Esophagus muscularis mucosa (tissue), 4 donors: ENCODE data around the gene RXRA. TPM values are rescaled to one million over a fixed set of nuclear protein-coding genes. Genes with fewer than 3 reads are reported as not detected.

Experiments
- DNase-seq: peaks from one replicate; pipeline ENCODE4 v3.0.0-alpha.2; 2017; ENCODE audit errors: extremely low spot score
- H3K27ac ChIP-seq, 4 donors: fragments of 200-600 bp; sonication (generic); replicated peaks in 1 of 4; 1 replicate in 3 of 4; 2 replicates in 1 of 4; pipeline ENCODE4 v1.5.1; 2016 to 2019; ENCODE audit warnings: mild to moderate bottlenecking in 1 of 4
- H3K27me3 ChIP-seq, 4 donors: fragments of 200-600 bp; sonication (generic); one replicate each; pipeline versions ENCODE4 v1.5.1 to v1.6.0; 2016 to 2019
- H3K36me3 ChIP-seq, 4 donors: fragments of 200-600 bp; sonication (generic); one replicate each; pipeline ENCODE4 v1.5.1; 2016 to 2019
- H3K4me1 ChIP-seq, 4 donors: fragments of 200-600 bp; sonication (generic); one replicate each; pipeline ENCODE4 v1.5.1; 2016 to 2019
- H3K4me3 ChIP-seq, 4 donors: fragments of 200-600 bp; sonication (generic); 1 replicate in 2 of 4; 2 replicates in 2 of 4; pipeline ENCODE4 v1.5.1; 2016 to 2019; ENCODE audit warnings: mild to moderate bottlenecking in 4 of 4, moderate library complexity in 1 of 4
- H3K9me3 ChIP-seq, 4 donors: fragments of 200-600 bp; sonication (generic); 1 replicate in 3 of 4; 2 replicates in 1 of 4; pipeline ENCODE4 v1.5.1; 2016 to 2019
- CTCF ChIP-seq, 3 experiments: fragments of 200-600 bp in 2 of 3; fragments of 450-650 bp in 1 of 3; sonication (generic) in 2 of 3; IDR thresholded peaks; one replicate each; pipeline ENCODE4 v1.5.1; 2017 to 2019; ENCODE audit warnings: antibody characterized with exemption in 3 of 3, mild to moderate bottlenecking in 2 of 3, moderate library complexity in 1 of 3
- EP300 ChIP-seq: sonication (generic); formaldehyde crosslinking; IDR thresholded peaks from one replicate; pipeline ENCODE4 v1.6.1; 2017; ENCODE audit warnings: antibody characterized with exemption
- POLR2A ChIP-seq: fragments of 450-650 bp; IDR thresholded peaks from one replicate; pipeline ENCODE4 v1.6.1; 2017; ENCODE audit warnings: antibody characterized with exemption, moderate library complexity, mild to moderate bottlenecking, low read depth
- POLR2AphosphoS5 ChIP-seq, 2 donors: sonication (generic); formaldehyde crosslinking; IDR thresholded peaks; one replicate each; pipeline ENCODE4 v1.6.1; 2017; ENCODE audit warnings: antibody characterized with exemption in 2 of 2
- WGBS: methylation state at CpG from one replicate; pipeline ENCODE4 v1.1.5; 2018; 5-methylcytosine and 5-hydroxymethylcytosine counted together
- intact Hi-C: fragments of 100-400 bp; cut with DNase I; formaldehyde crosslinking; loops from one replicate; pipeline ENCODE4 v1.15.1; 2023
- total RNA-seq, 4 donors: library from RNA; depleted of rRNA; stranded (reverse); fragments of >200 nt; gene quantifications; one replicate each; pipeline versions ENCODE4 v1.1.0 to v1.2.1, GENCODE V29; 2016

The RXRA gene
- total RNA-seq, result 10 to 100 TPM; 46.4 to 81.0 (median 63.7) TPM

DNA sequence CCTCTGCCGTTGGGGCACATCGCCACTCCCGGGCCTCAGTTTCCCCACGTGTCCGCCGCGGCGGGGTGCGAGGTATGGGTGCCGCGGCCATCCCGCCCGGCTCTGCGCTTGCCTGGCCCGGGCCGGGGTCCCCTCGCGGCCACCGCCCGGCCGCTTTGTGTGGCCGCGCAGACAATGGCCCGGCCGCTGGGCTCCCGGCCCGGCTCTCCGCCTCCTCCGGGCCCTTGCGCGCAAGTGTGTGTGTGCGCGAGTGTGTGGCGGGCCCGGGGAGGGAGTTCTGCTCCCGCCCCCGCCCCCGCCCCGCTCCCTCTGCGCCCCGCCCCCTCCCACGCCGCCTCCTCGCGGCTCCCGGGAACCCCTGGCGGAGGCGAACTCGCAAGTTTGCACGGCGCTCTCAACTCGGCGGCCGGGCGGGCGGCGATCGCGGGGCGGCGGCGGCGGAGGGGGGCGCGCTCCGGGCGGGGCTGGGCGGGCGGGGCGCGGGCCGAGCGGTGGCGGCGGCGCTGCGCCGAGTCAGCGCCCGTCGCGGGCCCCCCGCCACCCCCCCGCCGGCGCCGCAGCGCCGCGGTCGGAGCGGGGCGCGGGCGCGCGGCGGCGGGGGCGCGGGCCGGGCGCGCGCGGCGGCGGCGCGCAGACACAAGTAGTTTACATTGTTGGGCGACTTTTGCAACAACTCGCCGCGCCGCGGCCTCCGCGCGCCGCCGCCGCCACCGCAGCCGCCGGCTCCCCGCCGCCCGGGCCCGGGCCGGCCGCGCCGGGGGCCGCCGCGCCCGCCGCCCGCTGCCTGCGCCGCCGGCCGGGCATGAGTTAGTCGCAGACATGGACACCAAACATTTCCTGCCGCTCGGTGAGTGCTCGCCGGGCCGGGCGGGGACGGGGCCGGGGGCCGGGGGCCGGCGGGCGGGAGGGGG is at the start of gene RXRA:
Gene RXRA (plus strand): TSS at position 643 of the 911 bp plus-strand sequence. CDS start 177 bp downstream, at position 820.
- WGBS, result 0% methylated on average over 15 of the region's 156 CpGs
- Histone ChIP-seq H3K27ac (peak within 1 kb of the TSS; percentile 90 to 99 (median 98)), H3K4me1 (peaks cover 56 to 63% (median 59%) of the 10 kb centered on the region in 4 donors), H3K27me3 (peaks cover 0 to 4% (median 0%) of the 10 kb centered on the region in 4 donors), H3K36me3 (no peaks in the 10 kb centered on the region), H3K9me3 (no peaks in the 10 kb centered on the region), H3K4me3 (peak within 1 kb of the TSS; percentile 73 to 96 (median 84))
- TF ChIP-seq POLR2AphosphoS5 (IDR thresholded peaks at IDR 0.05), result peak; percentile 74 to 90
- TF ChIP-seq CTCF (IDR thresholded peaks at IDR 0.05), result peak in 2 of 3 experiments; percentile 5 to 44
- peak; percentile 83 for TF ChIP-seq POLR2A
- TF ChIP-seq EP300, result no peak
- intact Hi-C loops, result loop anchor here (2.0 to 5.0 kb wide), 3 partner anchors 41 to 155 kb away; no protein-coding TSS in a partner anchor
- DNase-seq, result no peak

- H3K4me1 ChIP-seq, result peaks cover 9 to 19% (median 19%) of the 10 kb centered on the region in 4 donors
- H3K4me3 ChIP-seq, result no peak overlapping the region
- TF ChIP-seq CTCF (IDR thresholded peaks at IDR 0.05) (no peak), POLR2A (no peak), POLR2AphosphoS5 (IDR thresholded peaks at IDR 0.05) (no peak), EP300 (no peak)
- no peaks in the 10 kb centered on the region for H3K36me3 ChIP-seq
- 98% methylated on average over 5 of the region's 7 CpGs for WGBS
- H3K9me3 ChIP-seq, result peaks cover 0 to 4% (median 0%) of the 10 kb centered on the region in 4 donors
- H3K27ac ChIP-seq, result no peak overlapping the region
- H3K27me3 ChIP-seq, result no peaks in the 10 kb centered on the region
- intact Hi-C loops, result no loop called here
- DNase-seq, result no peak
These were observed 48.0 kb upstream of the RXRA start for GRCh38 chr9:134278286-134278685.

DNA sequence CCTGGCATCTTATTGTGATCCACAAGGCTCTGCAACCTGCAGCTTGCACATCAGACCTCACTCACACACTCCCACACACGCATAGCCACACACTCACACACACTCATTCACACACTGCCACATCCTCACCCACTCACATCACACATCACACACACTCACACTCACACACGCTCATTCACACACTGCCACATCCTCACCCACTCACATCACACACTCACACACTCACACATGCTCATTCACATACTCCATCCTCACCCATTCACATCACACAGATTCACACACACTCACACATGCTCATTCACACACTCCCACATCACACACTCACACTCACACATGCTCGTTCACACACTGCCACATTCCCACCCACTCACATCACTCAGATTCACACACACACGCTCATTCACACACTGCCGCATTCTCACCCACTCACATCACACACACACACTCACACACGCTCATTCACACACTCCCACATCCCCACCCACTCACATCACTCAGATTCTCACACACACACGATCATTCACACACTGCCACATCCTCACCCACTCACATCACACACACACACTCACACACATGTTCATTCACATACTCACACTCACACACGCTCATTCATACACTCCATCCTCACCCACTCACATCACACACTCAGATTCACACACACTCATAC is 47.1 kb upstream of the RXRA start:
- no peaks in the 10 kb centered on the region for H3K27me3 ChIP-seq
- H3K9me3 ChIP-seq, result peaks cover 0 to 4% (median 0%) of the 10 kb centered on the region in 4 donors
- no peaks in the 10 kb centered on the region for H3K36me3 ChIP-seq
- peaks cover 17 to 27% (median 27%) of the 10 kb centered on the region in 4 donors for H3K4me1 ChIP-seq
- DNase-seq, result no peak
- H3K4me3 ChIP-seq, result no peak overlapping the region
- intact Hi-C loops, result no loop called here
- H3K27ac ChIP-seq, result no peak overlapping the region
- TF ChIP-seq EP300 (no peak), POLR2AphosphoS5 (IDR thresholded peaks at IDR 0.05) (no peak), POLR2A (no peak), CTCF (IDR thresholded peaks at IDR 0.05) (no peak)
- 87% methylated on average over 8 of the region's 8 CpGs for WGBS

DNA sequence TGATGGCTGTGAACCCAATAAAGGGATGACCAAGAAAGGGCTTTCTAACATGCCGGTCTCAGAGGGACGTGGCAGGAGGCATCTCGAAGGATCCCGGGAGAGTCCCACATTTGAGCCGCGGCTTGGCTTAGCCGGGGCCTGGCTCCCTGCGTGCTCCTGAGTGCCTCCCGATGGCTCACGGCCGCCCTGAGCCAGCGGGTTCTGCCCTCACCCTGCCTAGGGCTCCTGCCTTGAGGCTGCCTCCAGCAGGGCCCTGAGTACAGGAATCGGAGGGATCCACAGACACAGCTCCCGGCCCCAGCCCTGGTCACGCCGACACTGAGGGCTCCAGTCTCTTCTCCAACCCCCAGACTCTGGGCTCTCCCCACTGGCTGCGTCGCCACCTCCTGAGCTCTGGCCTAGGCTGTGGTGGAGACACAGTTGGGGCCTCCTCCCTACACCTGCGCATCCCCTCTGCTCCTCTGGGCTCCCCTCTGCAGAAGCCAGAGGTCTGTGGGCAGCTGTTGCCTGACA is 44.1 kb upstream of the RXRA start:
- no peak for DNase-seq
- no peaks in the 10 kb centered on the region for H3K27me3 ChIP-seq
- intact Hi-C loops, result loop anchor here (5.0 kb wide), 2 partner anchors 40 to 155 kb away; no protein-coding TSS in a partner anchor
- H3K27ac ChIP-seq, result peak overlapping the region; percentile 69 to 79 (median 76)
- no peaks in the 10 kb centered on the region for H3K36me3 ChIP-seq
- peaks cover 0 to 4% (median 0%) of the 10 kb centered on the region in 4 donors for H3K9me3 ChIP-seq
- no peak overlapping the region for H3K4me3 ChIP-seq
- peaks cover 20 to 29% (median 27%) of the 10 kb centered on the region in 4 donors for H3K4me1 ChIP-seq
- TF ChIP-seq CTCF (IDR thresholded peaks at IDR 0.05), result no peak
- no peak for TF ChIP-seq POLR2A
- TF ChIP-seq POLR2AphosphoS5 (IDR thresholded peaks at IDR 0.05), result no peak
- no peak for TF ChIP-seq EP300
- WGBS, result 95% methylated on average over 7 of the region's 19 CpGs
